Activated B cell treated with CpG ODN at 0.5 μM for 24 hours (primary cell): Measurements from ENCODE around the gene MMP1. TPM values are rescaled to one million over a fixed set of nuclear protein-coding genes. Genes with fewer than 3 reads are reported as not detected.

Experiments
- ATAC-seq: fragments of 200-7000 bp; cut with Tn5 transposase; one replicate; pipeline ENCODE4 v1.10.0; 2021; ENCODE audit warnings: low read depth, mild to moderate bottlenecking, moderate library complexity
- CTCF ChIA-PET: fragments of 350-600 bp; sonication (Branson Sonifier 250); formaldehyde crosslinking; loops from one replicate; lab custom pipeline; 2021; ENCODE audit warnings: antibody characterized with exemption; lab: Charles Lee
- POLR2A ChIA-PET: fragments of 350-600 bp; sonication (Branson Sonifier 250); formaldehyde crosslinking; loops from one replicate; lab custom pipeline; 2021; ENCODE audit warnings: antibody characterized with exemption; lab: Charles Lee
- DNase-seq: peaks from one replicate; pipeline ENCODE4 v3.0.0; 2022
- H3K27ac Mint-ChIP-seq: one replicate; pipeline ENCODE4 v1.8.0; 2020; ENCODE audit warnings: mixed read lengths
- H3K27me3 Mint-ChIP-seq: one replicate; pipeline ENCODE4 v1.8.0; 2021; ENCODE audit warnings: mixed read lengths
- H3K36me3 Mint-ChIP-seq: one replicate; pipeline ENCODE4 v1.8.0; 2021; ENCODE audit warnings: low read depth, mixed read lengths
- H3K4me1 Mint-ChIP-seq: one replicate; pipeline ENCODE4 v1.8.0; 2021; ENCODE audit warnings: mixed read lengths
- H3K4me3 Mint-ChIP-seq: one replicate; pipeline ENCODE4 v1.8.0; 2020; ENCODE audit warnings: mild to moderate bottlenecking, mixed read lengths
- H3K9me3 Mint-ChIP-seq: one replicate; pipeline ENCODE4 v1.8.0; 2020; ENCODE audit warnings: mixed read lengths
- intact Hi-C: fragments of 100-400 bp; cut with micrococcal nuclease; formaldehyde crosslinking; loops from one replicate; pipeline ENCODE4 v1.15.1; 2024
- total RNA-seq: library from RNA; stranded (reverse); gene quantifications from 2 replicates; pipeline ENCODE4 v1.2.3, GENCODE V29; 2022
- TF ChIP-seq, protein P1 (sequence below): fragments of 200-600 bp; IDR thresholded peaks from one replicate; pipeline ENCODE4 v1.8.0; 2022; ENCODE audit warnings: antibody characterized with exemption, mild to moderate bottlenecking

Gene MMP1
- total RNA-seq, 1 donor from 2014 or later, result not detected

GRCh38 chr11:102819491-102819890 is 21.5 kb upstream of the MMP1 start:
- no peaks in the 10 kb centered on the region for H3K36me3 Mint-ChIP-seq
- CTCF ChIA-PET, result no interaction called here
- TF ChIP-seq, protein P1, sequence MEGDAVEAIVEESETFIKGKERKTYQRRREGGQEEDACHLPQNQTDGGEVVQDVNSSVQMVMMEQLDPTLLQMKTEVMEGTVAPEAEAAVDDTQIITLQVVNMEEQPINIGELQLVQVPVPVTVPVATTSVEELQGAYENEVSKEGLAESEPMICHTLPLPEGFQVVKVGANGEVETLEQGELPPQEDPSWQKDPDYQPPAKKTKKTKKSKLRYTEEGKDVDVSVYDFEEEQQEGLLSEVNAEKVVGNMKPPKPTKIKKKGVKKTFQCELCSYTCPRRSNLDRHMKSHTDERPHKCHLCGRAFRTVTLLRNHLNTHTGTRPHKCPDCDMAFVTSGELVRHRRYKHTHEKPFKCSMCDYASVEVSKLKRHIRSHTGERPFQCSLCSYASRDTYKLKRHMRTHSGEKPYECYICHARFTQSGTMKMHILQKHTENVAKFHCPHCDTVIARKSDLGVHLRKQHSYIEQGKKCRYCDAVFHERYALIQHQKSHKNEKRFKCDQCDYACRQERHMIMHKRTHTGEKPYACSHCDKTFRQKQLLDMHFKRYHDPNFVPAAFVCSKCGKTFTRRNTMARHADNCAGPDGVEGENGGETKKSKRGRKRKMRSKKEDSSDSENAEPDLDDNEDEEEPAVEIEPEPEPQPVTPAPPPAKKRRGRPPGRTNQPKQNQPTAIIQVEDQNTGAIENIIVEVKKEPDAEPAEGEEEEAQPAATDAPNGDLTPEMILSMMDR, result no peak
- peaks cover 13% of the 10 kb centered on the region for H3K9me3 Mint-ChIP-seq
- no peak for DNase-seq
- no peaks in the 10 kb centered on the region for H3K27me3 Mint-ChIP-seq
- H3K4me1 Mint-ChIP-seq, result no peaks in the 10 kb centered on the region
- H3K4me3 Mint-ChIP-seq, result no peak overlapping the region
- intact Hi-C loops, result no loop called here
- POLR2A ChIA-PET, result no interaction called here
- no peak overlapping the region for H3K27ac Mint-ChIP-seq
- no peak for ATAC-seq

- H3K27me3 Mint-ChIP-seq, result peaks cover 10% of the 10 kb centered on the region
- no peak overlapping the region for H3K4me3 Mint-ChIP-seq
- no peak overlapping the region for H3K27ac Mint-ChIP-seq
- intact Hi-C loops, result no loop called here
- TF ChIP-seq, protein P1, result no peak
- CTCF ChIA-PET, result no interaction called here
- no peaks in the 10 kb centered on the region for H3K36me3 Mint-ChIP-seq
- H3K9me3 Mint-ChIP-seq, result peaks cover 13% of the 10 kb centered on the region
- POLR2A ChIA-PET, result no interaction called here
- ATAC-seq (no peak), DNase-seq (no peak)
- H3K4me1 Mint-ChIP-seq, result no peaks in the 10 kb centered on the region
Measured at GRCh38 chr11:102813484-102813883, 15.5 kb upstream of the MMP1 start.

DNA sequence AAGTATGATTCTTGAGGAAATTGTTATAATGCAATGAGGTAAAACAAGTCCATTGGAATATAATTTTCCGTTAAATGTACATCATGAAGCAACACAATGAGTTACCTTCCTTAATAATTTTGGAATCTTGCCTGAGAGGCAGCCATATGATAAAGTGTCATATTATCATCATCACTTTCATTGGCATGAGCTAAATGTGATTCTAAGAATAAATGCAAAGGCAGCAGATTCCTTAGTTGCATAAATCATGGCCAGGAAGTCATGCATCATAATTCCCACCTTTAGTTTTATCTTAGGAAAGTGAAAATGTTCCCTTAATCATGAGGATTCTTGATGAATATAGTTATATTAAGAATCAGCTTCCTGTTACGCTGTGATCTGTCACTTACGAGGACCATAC is 14.2 kb upstream of the MMP1 start:
- Mint-ChIP-seq H3K27me3 (peaks cover 10% of the 10 kb centered on the region), H3K4me3 (no peak overlapping the region), H3K9me3 (peaks cover 8% of the 10 kb centered on the region), H3K4me1 (no peaks in the 10 kb centered on the region), H3K27ac (no peak overlapping the region), H3K36me3 (no peaks in the 10 kb centered on the region)
- ChIA-PET CTCF (no interaction called here), POLR2A (no interaction called here)
- no peak for DNase-seq
- TF ChIP-seq, protein P1, result no peak
- no peak for ATAC-seq
- intact Hi-C loops, result no loop called here

- POLR2A ChIA-PET, result no interaction called here
- CTCF ChIA-PET, result no interaction called here
- Mint-ChIP-seq H3K9me3 (peaks cover 2% of the 10 kb centered on the region), H3K27me3 (peaks cover 10% of the 10 kb centered on the region), H3K36me3 (no peaks in the 10 kb centered on the region), H3K4me1 (no peaks in the 10 kb centered on the region), H3K27ac (no peak overlapping the region), H3K4me3 (no peak overlapping the region)
- TF ChIP-seq, protein P1, result no peak
- ATAC-seq (no peak), DNase-seq (no peak)
- intact Hi-C loops, result no loop called here
Measured at GRCh38 chr11:102810950-102811660, 13.1 kb upstream of the MMP1 start.

DNA sequence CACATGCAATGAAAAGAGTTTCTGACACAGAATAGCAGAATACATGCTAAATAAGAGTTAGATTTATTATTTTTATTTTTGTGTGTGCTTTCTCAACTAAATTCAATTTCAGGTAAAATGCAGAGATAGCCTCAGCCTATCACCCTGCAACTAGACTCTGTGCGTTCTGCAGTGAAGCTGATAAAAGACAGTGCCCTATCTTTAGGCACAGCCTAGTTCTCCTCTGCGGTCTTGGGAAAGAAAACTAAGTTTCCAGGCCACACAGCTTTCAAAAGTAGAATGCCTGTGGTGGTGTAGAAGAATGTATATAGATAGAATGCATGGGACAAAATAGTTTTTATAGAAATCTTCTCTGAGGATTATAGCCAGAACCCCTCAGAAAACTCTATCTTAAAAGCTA is 12.0 kb upstream of the MMP1 start:
- no peaks in the 10 kb centered on the region for H3K36me3 Mint-ChIP-seq
- CTCF ChIA-PET, result no interaction called here
- peaks cover 10% of the 10 kb centered on the region for H3K27me3 Mint-ChIP-seq
- H3K9me3 Mint-ChIP-seq, result no peaks in the 10 kb centered on the region
- ATAC-seq (no peak), DNase-seq (no peak)
- intact Hi-C loops, result loop anchor here (5.0 kb wide), 1 partner anchor 132 kb away; no protein-coding TSS in a partner anchor
- no peak overlapping the region for H3K4me3 Mint-ChIP-seq
- H3K4me1 Mint-ChIP-seq, result no peaks in the 10 kb centered on the region
- H3K27ac Mint-ChIP-seq, result no peak overlapping the region
- TF ChIP-seq, protein P1, result no peak
- POLR2A ChIA-PET, result no interaction called here
